ENCODE results near the gene CHL1.

DNA sequence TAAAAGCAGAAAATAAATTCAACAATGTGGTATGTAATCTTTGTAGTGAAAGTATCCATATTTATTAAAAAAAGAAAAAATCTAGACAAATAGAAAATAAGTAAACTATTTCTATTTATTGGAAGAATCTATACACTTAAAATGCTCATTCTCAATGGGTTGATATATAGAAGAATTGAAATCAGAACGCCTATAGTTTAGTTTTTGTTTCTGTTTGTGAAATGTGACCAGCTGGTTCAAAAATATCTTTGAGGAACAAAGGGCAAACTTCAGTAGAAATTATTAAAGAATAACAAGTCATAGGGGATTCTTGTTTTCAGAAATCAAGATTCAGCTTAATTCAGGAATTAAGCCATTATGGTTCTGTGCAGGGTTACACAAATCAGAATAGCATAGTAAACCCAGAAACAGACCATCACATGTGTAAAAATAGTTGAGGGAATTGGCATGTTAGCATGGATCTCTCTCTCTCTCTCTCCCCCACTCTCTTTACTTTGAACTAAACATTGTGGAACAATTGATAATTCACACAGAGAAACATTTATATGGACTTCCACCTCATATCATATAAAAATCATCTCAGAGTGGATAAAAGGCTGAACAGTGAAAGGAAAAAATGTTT lies 134.0 kb downstream of the CHL1 start:
- TF ChIP-seq, protein P1, sequence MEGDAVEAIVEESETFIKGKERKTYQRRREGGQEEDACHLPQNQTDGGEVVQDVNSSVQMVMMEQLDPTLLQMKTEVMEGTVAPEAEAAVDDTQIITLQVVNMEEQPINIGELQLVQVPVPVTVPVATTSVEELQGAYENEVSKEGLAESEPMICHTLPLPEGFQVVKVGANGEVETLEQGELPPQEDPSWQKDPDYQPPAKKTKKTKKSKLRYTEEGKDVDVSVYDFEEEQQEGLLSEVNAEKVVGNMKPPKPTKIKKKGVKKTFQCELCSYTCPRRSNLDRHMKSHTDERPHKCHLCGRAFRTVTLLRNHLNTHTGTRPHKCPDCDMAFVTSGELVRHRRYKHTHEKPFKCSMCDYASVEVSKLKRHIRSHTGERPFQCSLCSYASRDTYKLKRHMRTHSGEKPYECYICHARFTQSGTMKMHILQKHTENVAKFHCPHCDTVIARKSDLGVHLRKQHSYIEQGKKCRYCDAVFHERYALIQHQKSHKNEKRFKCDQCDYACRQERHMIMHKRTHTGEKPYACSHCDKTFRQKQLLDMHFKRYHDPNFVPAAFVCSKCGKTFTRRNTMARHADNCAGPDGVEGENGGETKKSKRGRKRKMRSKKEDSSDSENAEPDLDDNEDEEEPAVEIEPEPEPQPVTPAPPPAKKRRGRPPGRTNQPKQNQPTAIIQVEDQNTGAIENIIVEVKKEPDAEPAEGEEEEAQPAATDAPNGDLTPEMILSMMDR (IDR thresholded peaks at IDR 0.05) = no peak
- TF ChIP-seq EZH2 (IDR thresholded peaks at IDR 0.05) (no peak), EZH2phosphoT487 (IDR thresholded peaks at IDR 0.05) (no peak)
